Colonic mucosa (tissue), 4 donors: ENCODE results near the gene ARHGEF2. TPM values are rescaled to one million over a fixed set of nuclear protein-coding genes. Genes with fewer than 3 reads are reported as not detected.
"Not testable (repeated sequence)": the region's sequence is repeated elsewhere in the genome, so short reads cannot be mapped to it uniquely, and the experiment has no call there.

Source experiments
- DNase-seq: peaks from one replicate; pipeline ENCODE4 v3.0.0-alpha.2; 2020
- H3K27ac ChIP-seq: fragments of 200-600 bp; one replicate; pipeline ENCODE4 v1.8.0; 2021
- H3K27me3 ChIP-seq: fragments of 200-600 bp; one replicate; pipeline ENCODE4 v1.8.0; 2021
- H3K36me3 ChIP-seq: fragments of 200-600 bp; one replicate; pipeline ENCODE4 v1.8.0; 2021
- H3K4me1 ChIP-seq: fragments of 200-600 bp; one replicate; pipeline ENCODE4 v1.8.0; 2021; ENCODE audit warnings: mild to moderate bottlenecking
- H3K4me3 ChIP-seq: fragments of 200-600 bp; one replicate; pipeline ENCODE4 v1.8.0; 2021
- H3K9ac ChIP-seq, 2 donors: one replicate each; pipeline ENCODE4 v1.7.0; 2013; ENCODE audit warnings: control low read depth in 2 of 2, low read depth in 2 of 2, low read length in 2 of 2
- H3K9me3 ChIP-seq: fragments of 200-600 bp; one replicate; pipeline ENCODE4 v1.8.0; 2021
- intact Hi-C: fragments of 100-400 bp; cut with DNase I; formaldehyde crosslinking; loops from one replicate; pipeline ENCODE4 v1.14.1; 2022
- total RNA-seq, 2 donors: library from RNA; stranded (reverse); fragmentation: NEBNext Ultra II Directional in 1 of 2; extraction: Animal tissue kit (Norgen Biotek cat#: 25700) in 1 of 2; gene quantifications; one replicate each; pipeline ENCODE4 v1.2.1, GENCODE V29; 2021
- TF ChIP-seq, protein P1 (sequence below): fragments of 200-600 bp; IDR thresholded peaks from one replicate; pipeline ENCODE4 v1.8.0; 2022; ENCODE audit warnings: antibody characterized with exemption, mild to moderate bottlenecking
- donor health status: healthy.
- donor health status: DM: no; HTN: no; CAD: no.
- donor health status: DM: no; HTN: no; CAD: no.

Gene ARHGEF2
- total RNA-seq, 2 donors from 2014 or later, result 91.9 to 92.6 TPM

DNA sequence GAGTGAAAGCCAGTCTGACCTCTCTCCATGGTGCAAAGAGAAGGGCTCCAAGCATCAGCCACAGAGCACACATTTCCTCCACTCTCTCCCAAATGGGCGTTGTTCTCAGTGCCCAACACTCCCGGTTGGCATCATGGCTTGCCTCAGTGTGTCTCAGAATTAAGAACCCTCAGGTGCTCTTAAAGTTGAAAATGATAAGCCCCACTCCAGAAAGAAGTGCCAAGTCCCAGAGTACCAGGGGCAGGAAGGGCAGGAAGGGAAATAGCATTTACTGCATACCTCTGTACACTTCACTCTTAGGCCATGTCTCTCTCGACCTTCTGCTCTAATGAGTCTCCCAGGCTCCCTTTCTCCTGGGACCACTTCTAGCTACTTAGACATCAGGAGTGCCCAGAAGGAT is 15.2 kb upstream of the ARHGEF2 start:
- H3K9ac ChIP-seq, result no peak overlapping the region
- H3K4me3 ChIP-seq, result no peak overlapping the region
- no peaks in the 10 kb centered on the region for H3K27me3 ChIP-seq
- H3K27ac ChIP-seq, result no peak overlapping the region
- H3K9me3 ChIP-seq, result no peaks in the 10 kb centered on the region
- TF ChIP-seq, protein P1, sequence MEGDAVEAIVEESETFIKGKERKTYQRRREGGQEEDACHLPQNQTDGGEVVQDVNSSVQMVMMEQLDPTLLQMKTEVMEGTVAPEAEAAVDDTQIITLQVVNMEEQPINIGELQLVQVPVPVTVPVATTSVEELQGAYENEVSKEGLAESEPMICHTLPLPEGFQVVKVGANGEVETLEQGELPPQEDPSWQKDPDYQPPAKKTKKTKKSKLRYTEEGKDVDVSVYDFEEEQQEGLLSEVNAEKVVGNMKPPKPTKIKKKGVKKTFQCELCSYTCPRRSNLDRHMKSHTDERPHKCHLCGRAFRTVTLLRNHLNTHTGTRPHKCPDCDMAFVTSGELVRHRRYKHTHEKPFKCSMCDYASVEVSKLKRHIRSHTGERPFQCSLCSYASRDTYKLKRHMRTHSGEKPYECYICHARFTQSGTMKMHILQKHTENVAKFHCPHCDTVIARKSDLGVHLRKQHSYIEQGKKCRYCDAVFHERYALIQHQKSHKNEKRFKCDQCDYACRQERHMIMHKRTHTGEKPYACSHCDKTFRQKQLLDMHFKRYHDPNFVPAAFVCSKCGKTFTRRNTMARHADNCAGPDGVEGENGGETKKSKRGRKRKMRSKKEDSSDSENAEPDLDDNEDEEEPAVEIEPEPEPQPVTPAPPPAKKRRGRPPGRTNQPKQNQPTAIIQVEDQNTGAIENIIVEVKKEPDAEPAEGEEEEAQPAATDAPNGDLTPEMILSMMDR, result no peak
- H3K36me3 ChIP-seq, result no peaks in the 10 kb centered on the region
- intact Hi-C loops, result no loop called here
- H3K4me1 ChIP-seq, result peaks cover 3% of the 10 kb centered on the region
- DNase-seq, result no peak

DNA sequence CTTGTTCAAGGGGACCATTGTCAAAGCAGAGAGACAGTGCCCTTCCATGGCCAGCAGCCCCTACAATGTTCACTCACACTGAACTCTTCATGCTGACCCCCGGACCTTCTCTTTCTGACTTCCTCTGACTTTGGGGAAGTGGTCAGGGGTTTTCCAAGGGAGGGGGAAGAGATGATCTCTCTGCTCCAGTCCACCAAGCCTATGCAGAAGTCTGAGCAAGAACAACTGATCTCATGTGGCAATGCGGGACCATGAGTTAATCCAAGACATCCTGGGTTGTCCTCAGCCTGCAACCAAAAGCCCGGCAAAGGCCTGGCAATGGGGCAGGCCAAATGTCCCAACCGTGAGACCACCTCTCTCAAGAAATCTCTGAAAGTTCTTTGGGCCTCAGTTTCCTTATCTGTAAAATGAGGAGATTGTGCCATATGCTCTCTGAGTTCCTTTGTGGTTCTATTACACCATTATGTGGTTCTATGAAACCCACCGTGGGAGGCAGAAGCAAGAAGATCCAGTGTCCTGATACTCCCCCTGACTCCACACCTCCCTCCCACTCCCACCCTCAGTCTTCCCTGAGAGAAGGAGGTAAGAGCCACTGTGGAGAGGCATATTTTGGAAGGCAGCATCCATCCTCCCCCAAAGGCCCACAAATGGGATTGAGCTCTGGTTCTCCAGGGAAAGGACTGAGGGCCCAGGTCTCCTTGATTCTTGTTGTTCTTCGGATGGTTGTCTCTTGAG is 11.8 kb upstream of the ARHGEF2 start:
- Histone ChIP-seq H3K4me3 (no peak overlapping the region), H3K9ac (peak overlapping the region in 1 of 2 donors; percentile 51), H3K27ac (peak overlapping the region; percentile 13), H3K9me3 (no peaks in the 10 kb centered on the region), H3K4me1 (peaks cover 3% of the 10 kb centered on the region), H3K36me3 (no peaks in the 10 kb centered on the region), H3K27me3 (no peaks in the 10 kb centered on the region)
- TF ChIP-seq, protein P1, result no peak
- intact Hi-C loops, result loop anchor here (2.0 kb wide), 1 partner anchor 53 kb away; no protein-coding TSS in a partner anchor
- no peak for DNase-seq

DNA sequence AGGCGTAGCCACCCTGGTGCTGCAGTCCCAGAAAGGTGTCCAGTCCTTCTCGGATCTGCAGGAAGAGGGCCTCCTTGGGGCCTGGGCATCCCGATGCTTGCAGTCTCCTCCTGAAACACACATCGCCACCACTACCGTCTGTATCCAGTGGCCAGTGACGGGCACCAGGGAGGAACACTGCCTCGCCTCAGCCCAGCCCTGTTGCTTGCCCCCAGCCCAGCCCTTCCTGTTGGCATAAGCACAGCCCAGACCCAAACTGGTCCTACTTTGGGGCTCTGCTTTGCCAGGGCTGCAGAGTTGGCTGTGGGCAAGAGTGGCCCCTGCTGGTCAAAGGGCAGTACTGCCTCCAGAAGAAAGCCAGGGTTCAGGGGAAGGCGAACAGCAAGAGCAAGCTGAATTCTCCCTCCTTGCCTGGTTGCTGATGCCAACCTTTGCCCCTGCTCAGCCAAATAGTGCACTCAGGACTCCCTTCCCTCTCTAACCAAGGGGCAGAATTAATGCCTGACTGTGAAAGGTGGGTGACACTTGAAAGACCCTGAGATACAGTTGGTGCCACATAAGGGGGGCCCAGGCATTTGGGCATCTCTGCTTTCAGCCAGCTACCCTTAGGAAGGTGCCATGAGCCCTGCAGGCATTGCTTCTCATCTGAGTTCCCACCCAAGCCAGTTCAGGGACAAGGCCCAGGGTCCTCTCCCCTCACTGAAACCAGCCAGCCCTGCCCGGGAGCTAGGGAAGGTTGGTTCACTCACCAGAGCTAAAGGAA is 11.1 kb upstream of the ARHGEF2 start:
- peak; percentile 72 for DNase-seq
- Histone ChIP-seq H3K4me3 (peak overlapping the region; percentile 17), H3K27me3 (no peaks in the 10 kb centered on the region), H3K27ac (peak overlapping the region; percentile 13), H3K36me3 (no peaks in the 10 kb centered on the region), H3K9ac (peak overlapping the region; percentile 51 to 58), H3K4me1 (peaks cover 3% of the 10 kb centered on the region), H3K9me3 (no peaks in the 10 kb centered on the region)
- TF ChIP-seq, protein P1, result peak; percentile 99
- intact Hi-C loops, result loop anchor here (2.0 kb wide), 1 partner anchor 53 kb away; no protein-coding TSS in a partner anchor

DNA sequence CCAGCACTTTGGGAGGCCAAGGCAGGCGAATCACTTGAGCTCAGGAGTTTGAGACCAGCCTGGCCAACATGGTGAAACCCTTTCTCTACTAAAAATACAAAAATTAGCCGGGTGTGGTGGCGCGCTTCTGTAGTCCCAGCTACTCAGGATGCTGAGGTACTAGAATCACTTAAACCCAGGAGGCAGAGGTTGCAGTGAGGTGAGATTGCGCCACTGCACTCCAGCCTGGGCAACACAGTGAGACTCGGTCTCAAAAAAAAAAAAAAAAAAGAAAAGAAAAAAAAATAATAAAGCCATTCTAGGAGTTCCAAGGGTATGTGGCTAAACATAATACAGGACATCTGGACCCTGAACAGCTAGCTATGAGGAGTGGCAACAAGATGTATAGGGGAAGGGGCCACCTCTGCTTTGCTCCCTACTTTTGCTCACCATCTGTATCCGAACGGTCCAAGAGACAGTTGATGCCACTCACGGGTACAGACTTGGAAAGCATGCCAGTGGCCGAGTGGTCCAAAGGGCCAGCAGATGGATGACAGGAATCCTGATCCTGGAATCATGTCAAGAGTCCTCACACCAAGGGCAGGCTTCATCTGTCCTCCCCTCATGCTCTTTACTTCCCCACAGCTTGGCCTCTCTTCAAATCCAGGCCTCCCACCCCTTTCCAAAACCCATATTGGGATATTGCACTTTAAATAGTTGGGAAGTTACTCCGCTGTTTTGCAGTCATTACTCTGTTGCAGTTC is 6.7 kb upstream of the ARHGEF2 start:
- not testable (repeated sequence) for H3K27ac ChIP-seq, H3K4me1 ChIP-seq

DNA sequence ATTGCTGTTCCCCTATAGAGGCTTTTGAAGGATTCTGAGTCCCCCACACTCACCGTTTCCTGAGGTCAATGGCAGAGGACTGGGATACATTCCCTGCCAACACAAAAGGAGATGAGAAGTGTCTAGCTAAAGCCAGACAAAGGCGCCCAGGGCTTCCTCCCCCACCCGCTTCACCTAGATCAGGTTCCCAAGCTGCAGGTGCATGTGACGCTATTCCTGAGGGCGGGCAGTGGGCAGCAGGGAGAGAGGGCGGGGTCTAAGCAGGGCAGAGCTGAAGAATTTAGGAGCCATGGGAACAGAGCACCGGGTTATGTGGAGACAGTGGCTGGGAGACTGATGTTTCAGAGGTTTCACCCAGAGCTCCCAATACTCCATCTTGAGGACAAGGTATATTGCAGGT is 6.0 kb upstream of the ARHGEF2 start:
- Histone ChIP-seq H3K9ac (no peak overlapping the region), H3K9me3 (no peaks in the 10 kb centered on the region), H3K36me3 (no peaks in the 10 kb centered on the region), H3K4me1 (peaks cover 8% of the 10 kb centered on the region), H3K27ac (no peak overlapping the region), H3K4me3 (no peak overlapping the region), H3K27me3 (no peaks in the 10 kb centered on the region)
- no peak for DNase-seq
- intact Hi-C loops, result no loop called here
- TF ChIP-seq, protein P1, result no peak

More for the DNA sequence above, 6.7 kb upstream of the ARHGEF2 start:
- intact Hi-C loops, H3K27me3 ChIP-seq, H3K9me3 ChIP-seq, H3K36me3 ChIP-seq, H3K9ac ChIP-seq, H3K4me3 ChIP-seq, DNase-seq: not testable (repeated sequence)
